ENCODE data around the gene PAX9.

The PAX9 gene

DNA sequence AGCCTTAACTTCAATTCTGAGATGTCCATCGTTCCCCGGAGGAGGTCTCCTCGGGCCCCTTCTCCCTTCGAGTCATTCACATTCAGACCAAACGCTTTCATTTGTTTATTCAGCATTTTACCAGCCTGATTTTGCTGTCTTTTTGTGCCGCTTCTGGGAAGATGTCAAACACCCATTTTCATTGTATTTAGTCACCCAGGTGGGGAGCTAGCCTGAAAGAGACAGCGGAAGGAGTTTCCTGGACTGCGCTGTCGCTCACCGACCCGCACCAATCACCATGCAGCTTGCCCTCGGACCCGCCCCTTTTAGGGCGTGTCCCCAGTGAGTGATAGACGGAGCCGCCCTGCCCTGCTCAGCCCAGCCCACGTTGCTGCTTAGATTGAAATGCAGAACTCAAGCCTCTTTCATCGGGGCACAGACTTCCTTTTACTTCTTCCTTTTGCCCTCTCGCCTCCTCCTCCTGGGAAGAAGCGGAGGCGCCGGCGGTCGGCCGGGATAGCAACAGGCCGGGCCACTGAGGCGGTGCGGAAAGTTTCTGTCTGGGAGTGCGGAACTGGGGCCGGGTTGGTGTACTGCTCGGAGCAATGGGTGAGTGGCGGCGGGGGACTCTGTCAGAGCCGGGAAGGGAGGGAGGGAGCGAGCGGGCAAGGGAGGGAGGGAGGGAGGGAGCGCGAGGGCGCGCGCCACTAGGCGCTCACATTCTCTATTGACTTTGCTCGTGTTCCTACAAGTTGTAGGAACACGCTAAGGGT is at the start of gene PAX9:
TSS of gene PAX9 (plus strand) at position 355 of the 752 bp plus-strand sequence. CDS start at position 585, 230 bp downstream.
- DNase-seq, result peak; percentile 75 to 77

- no peak for DNase-seq
Measured at GRCh38 chr14:36617824-36618223, 43.8 kb upstream of the PAX9 start.

GRCh38 chr14:36618641-36619040 is 43.0 kb upstream of the PAX9 start:
- no peak for DNase-seq

DNA sequence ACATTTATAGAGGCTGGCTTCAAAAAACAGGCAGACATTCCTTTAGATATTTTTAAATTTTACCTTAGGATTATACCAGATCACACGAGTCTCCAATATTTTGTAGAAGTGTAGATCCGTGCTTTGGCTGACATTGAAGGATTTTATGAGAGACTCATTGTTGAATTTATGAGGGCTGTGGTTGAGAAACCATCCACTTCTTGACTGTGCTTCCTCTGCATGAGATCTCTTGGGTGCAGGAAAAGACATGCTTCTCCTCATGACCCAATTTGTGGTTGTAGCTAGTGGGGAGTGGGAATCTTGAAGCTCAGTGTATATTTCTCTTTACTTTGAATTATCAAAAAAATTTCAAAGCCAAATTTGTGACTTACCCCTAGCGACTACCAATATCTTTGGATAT is 42.5 kb upstream of the PAX9 start:
- DNase-seq, result no peak

- DNase-seq, result no peak
Measured at GRCh38 chr14:36619853-36620252, 41.8 kb upstream of the PAX9 start.

- no peak for DNase-seq
Measured at GRCh38 chr14:36625014-36625413, 36.6 kb upstream of the PAX9 start.

GRCh38 chr14:36625436-36625835 is 36.2 kb upstream of the PAX9 start:
- no peak for DNase-seq

DNA sequence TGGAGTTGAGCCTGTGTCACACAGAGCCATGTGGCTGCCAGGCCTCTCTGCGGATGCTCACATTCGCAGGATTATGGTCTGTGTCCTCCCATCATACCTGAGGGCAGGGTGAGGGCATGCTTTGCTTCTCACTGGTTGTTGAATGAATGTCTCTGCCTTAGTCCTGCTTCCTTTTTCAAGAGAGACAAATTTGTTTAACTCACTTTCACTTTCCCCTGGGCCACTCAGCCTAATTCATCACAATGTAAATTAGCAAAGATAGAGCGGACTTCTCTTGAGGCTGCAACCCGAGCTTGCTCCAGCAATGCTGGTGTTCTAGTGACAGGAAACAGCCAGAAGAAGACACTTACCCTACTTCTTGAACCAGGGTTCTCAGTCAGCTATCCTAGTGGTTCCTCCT is 35.5 kb upstream of the PAX9 start:
- DNase-seq, result no peak

DNA sequence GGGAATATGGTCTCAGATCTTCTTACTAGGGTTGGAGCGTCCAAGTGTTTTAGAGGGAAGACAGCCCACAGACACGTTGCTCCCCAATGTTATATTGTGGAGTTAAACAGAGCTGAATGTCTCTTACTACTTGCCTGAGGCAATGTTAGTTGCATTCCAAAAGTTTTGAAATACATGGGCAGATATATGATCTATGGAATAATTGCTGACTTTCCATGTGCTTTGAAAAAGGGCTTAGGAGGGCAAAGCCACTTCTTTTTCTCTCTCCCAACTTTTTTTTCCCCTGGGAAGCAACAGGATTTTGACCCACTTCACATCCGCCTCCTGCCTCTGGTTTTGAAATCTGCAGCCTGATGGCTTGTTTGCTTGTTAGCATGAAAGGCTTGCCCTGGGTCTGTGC is 33.7 kb upstream of the PAX9 start:
- DNase-seq, result no peak

- no peak for DNase-seq
Measured at GRCh38 chr14:36633580-36633979, 28.1 kb upstream of the PAX9 start.

DNA sequence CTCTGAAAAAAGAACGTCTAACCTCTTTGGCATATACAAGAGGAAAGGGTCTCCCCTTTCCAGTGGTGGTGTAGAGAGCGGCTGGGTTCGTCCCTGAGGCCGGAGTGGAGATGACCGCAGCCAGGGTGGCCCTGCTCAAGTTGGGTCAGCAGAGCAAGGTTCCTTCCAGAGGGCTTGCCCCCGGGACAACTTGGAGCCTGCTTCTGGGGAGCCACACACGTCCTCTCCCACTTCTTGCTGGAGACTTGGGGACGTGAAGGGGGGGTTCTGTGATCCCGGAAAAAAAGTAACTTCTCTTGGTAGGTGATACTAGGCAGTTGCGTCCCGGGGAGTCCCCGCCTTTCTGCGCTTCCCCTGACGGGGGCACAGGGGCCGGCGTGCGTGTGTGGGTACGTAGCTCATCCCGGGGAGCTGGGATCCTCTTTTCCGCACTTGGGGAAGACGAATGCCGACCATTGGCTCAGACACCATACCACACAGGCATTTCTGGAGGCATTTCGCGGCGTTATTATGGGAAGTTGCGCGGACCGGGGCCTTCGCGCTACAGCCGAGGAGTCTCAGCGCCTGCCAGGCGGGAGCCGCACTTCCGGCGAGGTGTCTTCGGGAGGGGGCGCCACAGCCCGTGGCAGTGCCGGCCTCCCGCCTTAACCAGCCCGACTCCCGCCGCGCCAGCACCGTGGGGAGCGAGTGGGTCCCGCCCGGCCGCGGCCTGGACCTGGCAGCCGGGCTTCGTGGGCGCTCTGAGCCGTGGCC is 14.8 kb upstream of the PAX9 start:
- peak in 1 of 2 experiments; percentile 54 for DNase-seq

- no peak for DNase-seq
Measured at GRCh38 chr14:36647417-36647823, 14.2 kb upstream of the PAX9 start.

GRCh38 chr14:36647824-36648753 is 13.6 kb upstream of the PAX9 start:
- DNase-seq, result peak; percentile 56 to 62

DNA sequence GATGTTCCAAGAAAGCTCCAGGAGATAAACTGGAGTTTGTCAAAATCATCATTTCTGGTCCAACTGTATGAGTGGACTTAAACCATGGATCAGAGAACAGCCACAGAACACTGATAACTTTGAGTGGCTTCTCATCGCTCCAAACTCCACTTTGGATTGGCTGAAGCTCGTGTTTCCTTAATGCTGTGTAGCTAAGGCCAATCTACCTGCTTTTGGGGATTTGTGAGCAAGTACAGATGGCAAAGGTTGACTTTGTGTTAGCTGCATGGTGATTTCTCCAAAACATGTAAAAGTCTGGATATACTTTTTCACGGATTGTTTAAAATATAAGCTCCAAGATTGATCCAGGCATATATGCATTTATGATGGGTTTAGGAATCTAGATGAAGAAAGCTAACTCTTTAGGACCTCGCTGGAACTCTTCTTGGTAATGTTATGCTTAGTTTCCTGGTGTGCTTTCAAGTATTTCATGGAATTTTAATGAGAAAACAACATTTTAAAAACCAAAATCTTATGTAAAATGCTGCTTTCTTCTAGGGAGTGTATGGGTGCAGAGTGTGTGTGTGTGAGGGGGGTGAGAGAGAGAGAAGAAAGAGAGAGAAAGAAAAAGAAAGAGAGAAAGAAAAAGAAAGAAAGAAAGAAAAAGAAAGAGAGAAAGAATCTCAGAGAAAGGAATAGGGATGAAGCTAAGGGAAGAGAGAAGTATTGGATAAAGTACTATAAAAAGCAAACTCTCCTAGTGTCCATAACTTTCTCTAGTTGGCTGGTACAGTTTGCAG is 11.6 kb upstream of the PAX9 start:
- DNase-seq, result no peak

DNA sequence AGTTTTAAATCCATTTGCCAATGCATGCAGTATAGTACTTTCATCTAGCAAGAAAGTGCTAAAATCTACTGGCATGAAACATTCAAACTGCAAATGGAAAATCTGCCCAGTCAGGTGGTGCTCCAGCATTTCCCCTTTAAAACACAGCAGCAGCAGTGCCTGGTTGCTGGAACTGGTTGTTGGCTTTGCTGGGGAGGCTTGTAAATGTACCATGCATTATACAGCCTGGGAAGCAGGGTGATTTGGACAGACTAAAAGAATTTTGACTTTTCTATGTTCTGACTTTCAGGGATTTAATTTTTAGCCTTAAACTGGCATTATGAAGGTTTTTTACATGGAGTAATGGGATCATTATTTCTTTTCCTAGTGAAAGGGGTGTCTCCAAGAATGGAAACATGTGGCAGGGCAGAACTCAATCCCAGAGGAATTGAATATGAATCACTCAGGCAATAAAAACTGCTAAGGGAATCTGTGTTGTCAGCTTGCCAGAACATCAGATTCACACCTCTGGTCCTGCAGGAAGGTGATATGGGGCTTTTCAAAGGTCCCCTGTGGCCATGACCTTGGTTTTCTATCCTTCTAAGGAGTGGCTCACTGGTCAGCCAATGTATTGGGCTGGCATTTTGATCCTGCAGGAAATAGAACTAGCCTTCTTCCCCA is 9.0 kb upstream of the PAX9 start:
- DNase-seq, result no peak

DNA sequence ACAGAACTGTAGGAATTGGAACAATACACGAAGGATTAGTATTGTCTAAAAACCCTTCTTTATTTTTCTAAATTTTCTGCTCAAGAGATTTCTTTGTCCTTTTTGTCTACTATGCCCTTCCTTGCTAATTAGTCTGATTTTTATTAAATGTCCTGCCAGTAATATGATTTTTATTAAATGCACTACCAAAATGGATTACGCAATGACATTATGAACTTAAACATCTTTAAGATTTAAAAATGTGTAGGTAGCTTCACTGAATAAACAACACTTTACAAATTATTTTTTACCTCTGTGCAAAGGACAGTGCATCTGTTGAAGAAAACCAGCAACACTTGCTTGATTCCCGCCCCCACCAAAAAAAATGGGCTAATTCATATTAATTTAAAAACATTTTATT is 8.2 kb upstream of the PAX9 start:
- no peak for DNase-seq

- no peak for DNase-seq
Measured at GRCh38 chr14:36653962-36654793, 7.5 kb upstream of the PAX9 start.

DNA sequence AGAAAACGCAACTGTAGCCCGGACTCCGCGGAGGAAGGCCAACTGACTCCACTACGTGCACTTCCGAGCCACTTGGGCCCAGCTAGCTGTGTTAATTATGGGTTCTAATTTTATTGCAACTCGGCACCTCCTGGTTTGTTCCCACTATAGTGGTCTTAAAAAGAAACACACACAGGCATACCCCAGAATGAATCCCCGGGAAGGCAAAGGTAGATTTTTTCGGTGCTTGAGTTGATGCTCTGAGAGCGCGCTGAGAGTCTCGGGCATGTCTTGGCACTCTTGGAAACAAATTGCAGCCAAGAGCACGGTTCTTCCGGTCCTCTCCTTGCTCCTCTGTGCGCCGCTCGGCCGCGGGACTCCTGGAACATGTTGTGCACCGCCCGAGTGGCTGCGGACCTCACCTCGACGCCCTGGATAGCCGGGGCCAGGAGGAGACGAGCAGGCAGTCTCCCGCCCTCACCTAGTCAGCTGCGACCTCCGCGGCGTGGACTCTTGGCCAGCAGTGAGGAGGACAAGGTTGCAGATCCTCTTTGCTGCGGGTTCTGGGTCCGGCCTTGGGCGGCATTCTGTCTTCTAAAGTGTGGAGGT is 6.8 kb upstream of the PAX9 start:
- no peak for DNase-seq

- DNase-seq, result no peak
Measured at GRCh38 chr14:36655571-36655962, 6.1 kb upstream of the PAX9 start.

- no peak for DNase-seq
Measured at GRCh38 chr14:36655963-36656686, 5.5 kb upstream of the PAX9 start.
